GM21786 (cell line): Measurements from ENCODE around the gene CC2D1A.
A peak's percentile ranks its signal among the peaks of the same experiment; 100 is the strongest.

Source experiments
- ATAC-seq: cut with Tn5 transposase; IDR thresholded peaks from one replicate; pipeline ENCODE4 v1.9.1; 2021; ENCODE audit not compliant: unreplicated experiment

Gene CC2D1A

GRCh38 chr19:13935765-13936510 lies 29.9 kb downstream of the CC2D1A start:
- ATAC-seq = no peak

GRCh38 chr19:13937479-13938300 lies 31.7 kb downstream of the CC2D1A start:
- no peak for ATAC-seq

- no peak for ATAC-seq
Measured at GRCh38 chr19:13938301-13939064, 32.5 kb downstream of the CC2D1A start, which contains the start of gene PODNL1. Gene PODNL1, minus strand, starts transcription at chr19:13938417. Its CDS starts 236 bp downstream, at chr19:13938181.

GRCh38 chr19:13942023-13942684 lies 36.2 kb downstream of the CC2D1A start:
- no peak for ATAC-seq

GRCh38 chr19:13946414-13946813 lies 40.4 kb downstream of the CC2D1A start:
- no peak for ATAC-seq

GRCh38 chr19:13951043-13951442 lies 45.0 kb downstream of the CC2D1A start:
- ATAC-seq = no peak

GRCh38 chr19:13951799-13952153 lies 45.8 kb downstream of the CC2D1A start:
- no peak for ATAC-seq

- peak; percentile 98 for ATAC-seq
Measured at GRCh38 chr19:13952154-13952930, 46.3 kb downstream of the CC2D1A start, which contains the start of gene DCAF15. Gene DCAF15, plus strand, starts transcription at chr19:13952509. Its CDS starts 4 bp downstream, at chr19:13952513.

- no peak for ATAC-seq
Measured at GRCh38 chr19:13952931-13953531, 47.0 kb downstream of the CC2D1A start.

GRCh38 chr19:13954185-13954584 lies 48.2 kb downstream of the CC2D1A start:
- no peak for ATAC-seq

GRCh38 chr19:13955662-13956364 lies 49.8 kb downstream of the CC2D1A start:
- no peak for ATAC-seq

GRCh38 chr19:13956365-13956744 lies 50.4 kb downstream of the CC2D1A start:
- no peak for ATAC-seq

GRCh38 chr19:13957051-13957450 lies 51.0 kb downstream of the CC2D1A start:
- no peak for ATAC-seq

- ATAC-seq = no peak
Measured at GRCh38 chr19:13958043-13958442, 52.0 kb downstream of the CC2D1A start.

GRCh38 chr19:13959141-13959961 lies 53.4 kb downstream of the CC2D1A start:
- no peak for ATAC-seq

- no peak for ATAC-seq
Measured at GRCh38 chr19:13959962-13960862, 54.2 kb downstream of the CC2D1A start.
